SU-DHL-6 (cell line): ENCODE measurements around the gene DAND5.

ENCODE experiments used
- EZH2phosphoT487 ChIP-seq: fragments of 200-600 bp; sonication (generic), shearing (Covaris generic); conservative IDR thresholded peaks from 2 replicates; pipeline ENCODE4 v1.6.1; 2018; ENCODE audit warnings: mild to moderate bottlenecking, antibody characterized with exemption, low read length, moderate library complexity, mixed read lengths
- TF ChIP-seq, protein P1 (sequence below): fragments of 200-600 bp; sonication (generic); IDR thresholded peaks from one replicate; pipeline ENCODE4 v1.5.1; 2017; ENCODE audit warnings: antibody characterized with exemption, mild to moderate bottlenecking, low read length, moderate library complexity; ENCODE audit not compliant: insufficient read depth, poor library complexity, severe bottlenecking

- TF ChIP-seq, protein P1, sequence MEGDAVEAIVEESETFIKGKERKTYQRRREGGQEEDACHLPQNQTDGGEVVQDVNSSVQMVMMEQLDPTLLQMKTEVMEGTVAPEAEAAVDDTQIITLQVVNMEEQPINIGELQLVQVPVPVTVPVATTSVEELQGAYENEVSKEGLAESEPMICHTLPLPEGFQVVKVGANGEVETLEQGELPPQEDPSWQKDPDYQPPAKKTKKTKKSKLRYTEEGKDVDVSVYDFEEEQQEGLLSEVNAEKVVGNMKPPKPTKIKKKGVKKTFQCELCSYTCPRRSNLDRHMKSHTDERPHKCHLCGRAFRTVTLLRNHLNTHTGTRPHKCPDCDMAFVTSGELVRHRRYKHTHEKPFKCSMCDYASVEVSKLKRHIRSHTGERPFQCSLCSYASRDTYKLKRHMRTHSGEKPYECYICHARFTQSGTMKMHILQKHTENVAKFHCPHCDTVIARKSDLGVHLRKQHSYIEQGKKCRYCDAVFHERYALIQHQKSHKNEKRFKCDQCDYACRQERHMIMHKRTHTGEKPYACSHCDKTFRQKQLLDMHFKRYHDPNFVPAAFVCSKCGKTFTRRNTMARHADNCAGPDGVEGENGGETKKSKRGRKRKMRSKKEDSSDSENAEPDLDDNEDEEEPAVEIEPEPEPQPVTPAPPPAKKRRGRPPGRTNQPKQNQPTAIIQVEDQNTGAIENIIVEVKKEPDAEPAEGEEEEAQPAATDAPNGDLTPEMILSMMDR = no peak
- no peak for TF ChIP-seq EZH2phosphoT487
Observed at GRCh38 chr19:12970070-12970820, 869 bp downstream of the DAND5 start.
